NT2/D1 (cell line): ENCODE results near the gene TMEM204.
A peak's percentile ranks its signal among the peaks of the same experiment; 100 is the strongest.

Experiments
- DNase-seq: peaks from one replicate; pipeline ENCODE4 v3.0.0-alpha.2; 2011; ENCODE audit warnings: low read depth, low spot score
- H3K27me3 ChIP-seq: 2 replicates; pipeline ENCODE4 v1.6.0; 2011; ENCODE audit warnings: mild to moderate bottlenecking; ENCODE audit not compliant: insufficient read length, insufficient read depth
- H3K36me3 ChIP-seq: 2 replicates; pipeline ENCODE4 v1.6.1; 2011; ENCODE audit warnings: mild to moderate bottlenecking, low read length, mixed read lengths; ENCODE audit not compliant: insufficient read depth, insufficient read length
- H3K4me1 ChIP-seq: 2 replicates; pipeline ENCODE4 v1.5.1; 2011; ENCODE audit not compliant: insufficient read depth, insufficient read length
- H3K4me3 ChIP-seq: 2 replicates; pipeline ENCODE4 v1.5.1; 2011; ENCODE audit warnings: low read depth; ENCODE audit not compliant: insufficient read length
- H3K9ac ChIP-seq: 2 replicates; pipeline ENCODE4 v1.6.0; 2011; ENCODE audit warnings: low read depth; ENCODE audit not compliant: insufficient read length
- H3K9me3 ChIP-seq: 2 replicates; pipeline ENCODE4 v1.5.1; 2011; ENCODE audit warnings: mild to moderate bottlenecking, low read length; ENCODE audit not compliant: insufficient read depth
- SUZ12 ChIP-seq: IDR thresholded peaks from 2 replicates; pipeline ENCODE4 v1.6.1; 2011; ENCODE audit not compliant: insufficient read length, insufficient read depth; ENCODE audit errors: extremely low read depth
- YY1 ChIP-seq: IDR thresholded peaks from 2 replicates; pipeline ENCODE4 v1.6.1; 2011; ENCODE audit not compliant: insufficient read length, insufficient read depth
- ZNF274 ChIP-seq: IDR thresholded peaks from 2 replicates; pipeline ENCODE4 v1.6.1; 2011; ENCODE audit warnings: mild to moderate bottlenecking, low read depth, low read length

TMEM204 gene

GRCh38 chr16:1495211-1495888 is 38.1 kb upstream of the TMEM204 start:
- Histone ChIP-seq H3K9ac (peak overlapping the region; percentile 56), H3K27me3 (no peaks in the 10 kb centered on the region), H3K4me1 (peaks cover 17% of the 10 kb centered on the region), H3K4me3 (no peak overlapping the region), H3K9me3 (no peaks in the 10 kb centered on the region), H3K36me3 (peaks cover 62% of the 10 kb centered on the region)
- TF ChIP-seq ZNF274 (no peak), YY1 (no peak), SUZ12 (no peak)
- DNase-seq, result no peak

GRCh38 chr16:1495889-1496262 is 37.6 kb upstream of the TMEM204 start:
- Histone ChIP-seq H3K36me3 (peaks cover 68% of the 10 kb centered on the region), H3K9ac (no peak overlapping the region), H3K9me3 (no peaks in the 10 kb centered on the region), H3K4me3 (no peak overlapping the region), H3K4me1 (peaks cover 17% of the 10 kb centered on the region), H3K27me3 (no peaks in the 10 kb centered on the region)
- TF ChIP-seq ZNF274, result no peak
- TF ChIP-seq SUZ12, result no peak
- TF ChIP-seq YY1, result no peak
- DNase-seq, result no peak

- H3K9ac ChIP-seq, result peak overlapping the region; percentile 32
These were observed 37.0 kb upstream of the TMEM204 start for GRCh38 chr16:1496464-1496863.

GRCh38 chr16:1497014-1497598 is 36.4 kb upstream of the TMEM204 start:
- Histone ChIP-seq H3K27me3 (no peaks in the 10 kb centered on the region), H3K9me3 (no peaks in the 10 kb centered on the region), H3K9ac (peak overlapping the region; percentile 32), H3K4me1 (peaks cover 17% of the 10 kb centered on the region), H3K4me3 (no peak overlapping the region), H3K36me3 (peaks cover 80% of the 10 kb centered on the region)
- no peak for TF ChIP-seq ZNF274
- no peak for TF ChIP-seq SUZ12
- no peak for TF ChIP-seq YY1
- DNase-seq, result no peak

More at GRCh38 chr16:1496464-1496863, 37.0 kb upstream of the TMEM204 start:
- H3K4me1 ChIP-seq, result peaks cover 17% of the 10 kb centered on the region
- H3K4me3 ChIP-seq, result no peak overlapping the region
- DNase-seq, result no peak
- peaks cover 74% of the 10 kb centered on the region for H3K36me3 ChIP-seq
- H3K9me3 ChIP-seq, result no peaks in the 10 kb centered on the region
- no peak for TF ChIP-seq SUZ12
- H3K27me3 ChIP-seq, result no peaks in the 10 kb centered on the region

- H3K36me3 ChIP-seq, result peaks cover 98% of the 10 kb centered on the region
- peaks cover 12% of the 10 kb centered on the region for H3K4me1 ChIP-seq
- TF ChIP-seq SUZ12, result no peak
- no peak for TF ChIP-seq YY1
- TF ChIP-seq ZNF274, result no peak
- H3K9me3 ChIP-seq, result no peaks in the 10 kb centered on the region
- no peak overlapping the region for H3K4me3 ChIP-seq
- no peak overlapping the region for H3K9ac ChIP-seq
- no peaks in the 10 kb centered on the region for H3K27me3 ChIP-seq
- DNase-seq, result no peak
These were observed 34.4 kb upstream of the TMEM204 start for GRCh38 chr16:1498899-1499676.

- no peaks in the 10 kb centered on the region for H3K9me3 ChIP-seq
- no peak overlapping the region for H3K9ac ChIP-seq
- H3K4me1 ChIP-seq, result peaks cover 5% of the 10 kb centered on the region
- TF ChIP-seq SUZ12, result no peak
- TF ChIP-seq ZNF274, result no peak
- TF ChIP-seq YY1, result no peak
- no peak for DNase-seq
- H3K27me3 ChIP-seq, result no peaks in the 10 kb centered on the region
- peaks cover 95% of the 10 kb centered on the region for H3K36me3 ChIP-seq
- H3K4me3 ChIP-seq, result no peak overlapping the region
These were observed 33.6 kb upstream of the TMEM204 start for GRCh38 chr16:1499756-1500464.
